ENCODE data around the gene PYDC1.
"Not testable (repeated sequence)": the region's sequence is repeated elsewhere in the genome, so short reads cannot be mapped to it uniquely, and the experiment has no call there.

The PYDC1 gene

GRCh38 chr16:31195861-31196260 lies 21.1 kb downstream of the PYDC1 start:
- not testable (repeated sequence) for DNase-seq

GRCh38 chr16:31194898-31195297 lies 22.0 kb downstream of the PYDC1 start:
- DNase-seq, result no peak

GRCh38 chr16:31193874-31194273 lies 23.1 kb downstream of the PYDC1 start:
- DNase-seq, result no peak

DNA sequence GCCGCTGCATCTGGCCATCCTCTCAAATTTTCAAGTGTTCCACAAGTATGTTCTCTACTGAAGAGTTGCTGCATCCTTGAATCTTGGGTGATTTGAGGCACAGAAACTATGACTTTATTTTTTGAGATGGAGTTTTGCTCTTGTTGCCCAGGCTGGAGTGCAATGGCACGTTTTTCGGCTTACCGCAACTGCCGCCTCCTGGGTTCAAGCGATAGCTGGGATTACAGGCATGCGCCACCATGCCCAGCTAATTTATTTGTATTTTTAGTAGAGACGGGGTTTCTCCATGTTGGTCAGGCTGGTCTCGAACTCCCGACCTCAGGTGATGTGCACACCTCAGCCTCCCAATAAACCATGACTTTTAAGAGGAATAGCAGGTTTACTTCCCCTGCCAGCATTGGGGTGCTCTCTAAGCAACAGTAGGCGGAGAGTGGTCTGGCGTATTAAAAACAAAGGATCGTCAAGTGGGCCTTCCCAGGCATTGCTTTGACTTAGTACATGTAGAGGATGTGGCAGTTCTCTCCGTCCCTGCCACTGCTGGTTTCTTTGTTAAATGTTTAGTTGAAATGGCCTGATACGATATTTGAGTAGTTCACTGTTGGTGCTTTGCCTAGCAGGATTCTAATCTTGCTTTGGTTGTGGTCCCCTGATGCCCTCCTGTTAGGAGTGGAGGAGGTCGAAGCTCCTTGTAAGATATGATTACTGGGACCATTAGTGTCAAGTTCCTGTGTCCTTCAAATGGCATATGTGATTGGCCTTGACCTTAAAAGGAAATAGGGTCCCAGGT lies 23.9 kb downstream of the PYDC1 start:
- DNase-seq, result no peak

DNA sequence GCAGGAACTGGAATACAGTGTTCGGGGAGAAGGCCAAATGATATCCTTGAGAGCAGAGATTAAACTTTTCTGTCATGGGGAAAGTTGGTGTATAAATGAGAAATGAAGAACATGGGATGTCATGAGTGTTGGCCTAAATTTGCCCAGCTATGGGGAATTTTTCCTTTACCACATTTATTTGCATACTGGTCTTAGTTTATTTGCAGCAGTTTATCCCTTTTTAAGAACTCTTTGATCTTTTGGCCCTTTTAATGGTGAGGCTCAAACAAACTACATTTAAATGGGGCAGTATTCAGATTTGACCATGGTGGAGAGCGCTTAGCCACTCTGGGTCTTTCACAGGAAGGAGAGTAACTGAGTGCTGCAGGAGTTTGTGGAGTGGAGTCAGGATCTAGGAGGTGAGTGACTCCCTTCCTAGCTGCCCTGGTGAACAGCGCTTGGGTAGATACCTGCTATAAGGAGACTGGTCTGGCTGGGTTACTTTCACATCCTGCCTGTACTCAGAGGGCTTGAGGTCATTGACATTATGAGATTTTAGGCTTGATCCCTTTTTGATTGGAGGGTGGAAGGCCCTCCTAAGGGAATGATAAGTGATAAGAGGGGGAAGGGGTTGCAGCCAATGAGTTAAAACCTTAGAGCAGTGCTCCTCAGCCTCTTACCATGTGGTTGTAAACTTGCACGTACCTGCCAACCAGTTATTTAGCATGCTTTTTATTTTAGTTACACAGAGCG lies 25.1 kb downstream of the PYDC1 start:
- no peak for DNase-seq

DNA sequence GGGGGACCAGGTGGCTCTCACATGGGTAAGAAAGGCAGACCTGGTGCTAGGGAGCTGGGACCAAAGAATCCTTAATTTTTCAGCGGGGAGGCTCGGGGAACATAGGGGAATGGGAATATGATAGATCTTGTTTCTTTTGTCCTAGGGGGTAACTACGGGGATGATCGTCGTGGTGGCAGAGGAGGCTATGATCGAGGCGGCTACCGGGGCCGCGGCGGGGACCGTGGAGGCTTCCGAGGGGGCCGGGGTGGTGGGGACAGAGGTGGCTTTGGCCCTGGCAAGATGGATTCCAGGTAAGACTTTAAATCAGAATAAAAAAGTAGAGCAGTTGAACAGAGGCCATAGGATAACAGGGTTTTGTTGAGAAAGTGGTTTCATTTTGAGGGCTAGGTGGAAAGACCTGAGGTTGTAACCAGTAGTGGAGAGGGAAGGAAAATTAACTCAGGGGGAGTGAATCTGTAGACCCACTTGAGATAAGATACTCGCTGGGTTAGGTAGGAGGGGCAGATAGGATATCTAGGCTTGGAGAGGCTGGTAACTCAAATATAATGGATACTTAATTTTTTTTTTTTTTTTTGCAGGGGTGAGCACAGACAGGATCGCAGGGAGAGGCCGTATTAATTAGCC lies 26.0 kb downstream of the PYDC1 start:
- DNase-seq, result no peak

DNA sequence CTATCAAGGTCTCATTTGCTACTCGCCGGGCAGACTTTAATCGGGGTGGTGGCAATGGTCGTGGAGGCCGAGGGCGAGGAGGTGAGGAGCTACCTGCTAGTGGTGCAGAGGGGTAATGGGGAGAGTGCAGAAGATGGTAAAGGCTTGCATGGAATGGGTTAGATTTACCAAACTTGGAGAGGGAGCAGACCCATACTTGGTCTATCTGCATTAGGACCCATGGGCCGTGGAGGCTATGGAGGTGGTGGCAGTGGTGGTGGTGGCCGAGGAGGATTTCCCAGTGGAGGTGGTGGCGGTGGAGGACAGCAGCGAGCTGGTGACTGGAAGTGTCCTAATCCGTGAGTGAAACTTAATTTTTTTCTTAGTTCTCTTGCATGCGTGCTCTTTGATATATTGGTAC lies 26.9 kb downstream of the PYDC1 start:
- DNase-seq, result no peak

DNA sequence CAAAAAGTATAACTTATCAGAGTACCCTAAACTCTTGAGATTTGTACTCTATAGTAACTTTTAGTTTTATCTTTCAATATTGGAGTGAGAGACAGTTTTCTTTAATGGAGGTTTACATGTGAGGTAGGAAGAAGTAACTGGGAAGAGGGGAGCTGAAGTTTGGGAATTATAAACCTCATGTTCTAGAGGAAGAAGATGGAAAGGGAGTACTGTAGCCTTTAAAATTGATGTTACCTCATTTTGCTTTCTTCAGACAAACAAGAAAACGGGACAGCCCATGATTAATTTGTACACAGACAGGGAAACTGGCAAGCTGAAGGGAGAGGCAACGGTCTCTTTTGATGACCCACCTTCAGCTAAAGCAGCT lies 27.5 kb downstream of the PYDC1 start:
- DNase-seq, result no peak

GRCh38 chr16:31188450-31189411 lies 28.2 kb downstream of the PYDC1 start:
- DNase-seq, result no peak

DNA sequence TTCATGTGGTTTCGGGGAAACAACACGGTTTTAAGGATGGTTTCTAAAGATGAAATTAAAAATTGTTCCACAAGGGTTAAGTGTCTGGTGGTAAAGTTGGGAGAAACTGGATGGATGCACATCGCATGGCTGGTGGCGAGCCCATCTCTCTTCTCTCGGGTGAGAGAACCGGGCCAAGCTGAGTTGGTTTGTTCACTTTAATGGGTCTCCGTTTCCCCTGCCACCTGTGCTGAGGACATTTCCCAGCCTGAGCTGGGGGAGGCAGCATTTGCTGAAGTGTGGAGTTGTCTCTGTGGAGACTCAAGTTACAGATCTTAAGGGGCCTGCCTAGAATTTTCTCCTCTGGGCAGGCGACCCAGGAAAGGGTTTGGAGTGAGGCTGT lies 29.1 kb downstream of the PYDC1 start:
- DNase-seq, result no peak

DNA sequence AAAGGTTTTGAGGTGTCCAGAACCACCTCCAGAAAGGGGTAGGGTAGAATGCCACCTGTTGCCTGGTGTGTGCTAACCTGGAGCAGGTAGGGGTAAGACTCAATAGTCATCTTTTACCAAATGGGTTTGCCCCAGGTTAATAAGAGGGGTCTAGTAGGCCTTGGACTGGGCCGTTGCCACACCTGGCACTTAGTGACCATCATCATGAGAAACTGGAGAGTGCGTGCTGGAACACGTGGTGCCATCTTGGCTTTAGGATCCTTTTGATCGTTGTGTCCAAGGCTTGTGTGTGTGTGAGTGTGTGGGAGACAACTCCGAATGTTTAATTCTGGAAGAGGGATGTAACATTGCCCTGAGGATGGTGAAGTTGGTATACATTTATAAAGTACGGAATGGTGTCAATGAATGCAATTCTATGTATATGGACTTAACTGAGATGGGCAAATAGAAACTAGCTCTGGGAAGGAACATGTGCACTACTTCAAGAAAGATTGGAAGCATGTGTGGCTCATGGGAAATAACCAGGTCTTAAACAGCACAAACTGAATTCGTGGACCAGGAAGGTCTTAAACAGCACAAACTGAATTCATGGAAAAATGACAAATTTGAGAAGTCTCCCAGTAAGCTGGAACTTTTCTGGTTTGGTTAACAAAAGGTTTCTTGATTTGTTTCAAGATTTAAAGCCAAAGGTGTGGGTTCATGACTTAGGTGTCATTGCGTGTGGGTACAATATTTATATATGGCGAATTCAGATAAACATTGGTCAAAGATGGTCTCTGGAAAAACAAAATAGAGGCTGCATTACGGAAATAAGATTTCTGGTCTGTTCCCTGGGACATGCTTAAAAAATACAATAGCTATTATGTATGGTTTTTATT lies 29.8 kb downstream of the PYDC1 start:
- DNase-seq, result no peak

GRCh38 chr16:31186176-31186575 lies 30.8 kb downstream of the PYDC1 start:
- no peak for DNase-seq

GRCh38 chr16:31185339-31185738 lies 31.6 kb downstream of the PYDC1 start:
- DNase-seq, result no peak

DNA sequence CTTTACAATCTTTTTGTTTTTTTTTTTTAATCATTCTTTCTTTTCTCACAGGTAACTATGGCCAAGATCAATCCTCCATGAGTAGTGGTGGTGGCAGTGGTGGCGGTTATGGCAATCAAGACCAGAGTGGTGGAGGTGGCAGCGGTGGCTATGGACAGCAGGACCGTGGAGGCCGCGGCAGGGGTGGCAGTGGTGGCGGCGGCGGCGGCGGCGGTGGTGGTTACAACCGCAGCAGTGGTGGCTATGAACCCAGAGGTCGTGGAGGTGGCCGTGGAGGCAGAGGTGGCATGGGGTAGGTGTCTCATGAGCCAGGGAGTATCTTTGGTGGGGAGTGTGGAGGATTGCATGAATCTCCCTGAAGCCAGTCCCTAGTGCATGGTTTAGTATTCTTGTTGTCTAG lies 32.0 kb downstream of the PYDC1 start:
- no peak for DNase-seq

DNA sequence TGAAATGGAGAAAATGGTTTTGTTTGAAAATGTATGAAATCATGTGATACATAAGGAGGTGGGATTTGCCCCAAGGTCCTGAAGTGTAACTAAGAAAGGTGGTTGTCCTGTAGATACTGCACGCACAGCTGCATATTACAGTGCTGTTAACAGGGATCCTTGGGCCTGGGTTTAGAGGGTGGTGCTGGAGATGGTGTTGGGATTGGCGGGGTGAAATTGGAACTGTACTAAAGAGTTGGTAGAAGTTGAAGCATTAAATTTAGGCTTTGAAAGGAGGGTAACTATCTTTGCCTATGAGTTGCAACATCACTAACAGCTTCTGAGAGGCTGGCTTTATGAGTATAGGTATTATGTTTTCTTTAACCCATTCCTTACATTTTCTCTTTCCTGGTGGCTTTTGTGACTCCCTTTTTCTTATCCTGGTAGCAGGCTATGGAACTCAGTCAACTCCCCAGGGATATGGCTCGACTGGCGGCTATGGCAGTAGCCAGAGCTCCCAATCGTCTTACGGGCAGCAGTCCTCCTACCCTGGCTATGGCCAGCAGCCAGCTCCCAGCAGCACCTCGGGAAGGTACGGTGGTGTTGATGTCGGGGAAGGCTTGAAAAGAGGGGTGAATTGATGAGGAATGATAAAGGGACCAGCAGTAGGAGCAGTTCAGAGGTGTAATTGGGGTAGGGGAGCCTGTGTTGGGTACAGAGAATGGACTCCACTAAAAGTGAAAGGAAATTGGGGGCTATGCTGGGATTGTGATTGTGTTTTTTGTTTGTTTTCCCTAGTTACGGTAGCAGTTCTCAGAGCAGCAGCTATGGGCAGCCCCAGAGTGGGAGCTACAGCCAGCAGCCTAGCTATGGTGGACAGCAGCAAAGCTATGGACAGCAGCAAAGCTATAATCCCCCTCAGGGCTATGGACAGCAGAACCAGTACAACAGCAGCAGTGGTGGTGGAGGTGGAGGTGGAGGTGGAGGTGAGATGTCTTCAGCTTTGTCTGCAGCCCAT lies 33.2 kb downstream of the PYDC1 start:
- no peak for DNase-seq

GRCh38 chr16:31182391-31182790 lies 34.5 kb downstream of the PYDC1 start:
- DNase-seq, result no peak

DNA sequence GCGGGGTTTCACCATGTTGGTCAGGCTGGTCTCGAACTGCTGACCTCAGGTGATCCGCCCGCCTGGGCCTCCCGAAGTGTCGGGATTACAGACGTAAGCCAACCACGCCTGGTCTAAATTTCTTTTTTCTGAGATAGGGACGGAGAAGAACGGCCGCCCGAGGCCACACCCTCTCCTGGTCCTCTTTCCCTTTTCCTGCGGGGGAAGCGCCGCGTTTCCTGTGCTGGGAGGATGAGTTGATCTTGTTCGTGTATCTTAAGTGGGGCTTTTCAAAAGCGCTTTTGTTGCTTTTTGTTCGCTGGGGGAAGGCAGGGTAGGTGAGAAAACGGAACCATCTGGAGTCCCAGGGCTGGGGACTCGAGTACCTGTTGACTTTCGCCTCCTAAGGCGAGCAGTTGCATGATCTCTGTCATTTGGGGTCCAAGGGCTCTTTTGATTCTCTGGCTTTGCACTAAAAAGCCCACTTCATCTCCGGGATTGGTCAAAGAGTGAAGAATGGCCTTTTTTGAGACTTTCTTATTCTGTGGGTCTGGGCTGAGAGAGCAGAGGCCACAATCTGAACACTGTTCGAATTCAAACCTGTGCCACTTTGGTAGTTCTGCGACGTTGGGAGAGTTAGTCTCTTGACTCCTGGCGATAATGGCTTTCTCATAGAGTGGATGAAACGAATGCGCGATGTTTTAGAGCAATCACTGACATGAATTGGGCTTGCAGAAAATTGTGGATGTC lies 35.7 kb downstream of the PYDC1 start:
- DNase-seq, result no peak

DNA sequence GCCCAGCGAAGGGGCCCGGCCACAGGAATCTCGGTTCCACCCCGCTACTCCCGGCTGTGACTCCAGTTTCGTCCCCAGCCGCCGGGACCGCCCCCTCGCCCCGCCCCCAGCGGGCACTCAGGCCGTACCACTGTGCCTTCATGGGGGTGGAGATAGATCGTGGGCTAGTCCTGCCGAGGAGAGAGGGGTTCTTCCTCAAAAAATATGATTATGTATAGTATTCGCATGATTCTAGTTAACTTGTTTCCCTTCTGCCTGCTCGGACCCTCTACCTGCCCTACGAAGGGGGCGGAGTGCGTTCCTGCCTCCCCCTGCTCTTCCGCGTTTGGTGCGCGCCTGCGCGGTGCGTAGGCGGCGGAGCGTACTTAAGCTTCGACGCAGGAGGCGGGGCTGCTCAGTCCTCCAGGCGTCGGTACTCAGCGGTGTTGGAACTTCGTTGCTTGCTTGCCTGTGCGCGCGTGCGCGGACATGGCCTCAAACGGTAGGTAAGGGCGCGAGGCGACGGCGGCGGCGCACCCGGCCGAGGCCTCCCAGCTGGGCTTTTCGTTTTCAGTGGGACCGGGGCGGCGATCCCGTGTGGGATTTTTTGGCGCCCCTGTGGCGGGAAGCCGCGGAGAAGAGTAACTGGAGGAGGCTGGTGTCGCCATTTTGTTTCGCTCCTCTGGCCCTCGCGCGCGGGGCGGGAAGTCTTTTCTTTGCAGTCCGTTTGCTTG lies 37.0 kb downstream of the PYDC1 start, which contains the start of gene FUS:
Gene FUS, plus strand, starts transcription at position 393 of the 713 bp plus-strand sequence. Its CDS starts 76 bp downstream, at position 469.
- peak; percentile 91 for DNase-seq

GRCh38 chr16:31179219-31179746 lies 37.7 kb downstream of the PYDC1 start:
- DNase-seq, result no peak
